ENCODE measurements around the gene LUM.

DNA sequence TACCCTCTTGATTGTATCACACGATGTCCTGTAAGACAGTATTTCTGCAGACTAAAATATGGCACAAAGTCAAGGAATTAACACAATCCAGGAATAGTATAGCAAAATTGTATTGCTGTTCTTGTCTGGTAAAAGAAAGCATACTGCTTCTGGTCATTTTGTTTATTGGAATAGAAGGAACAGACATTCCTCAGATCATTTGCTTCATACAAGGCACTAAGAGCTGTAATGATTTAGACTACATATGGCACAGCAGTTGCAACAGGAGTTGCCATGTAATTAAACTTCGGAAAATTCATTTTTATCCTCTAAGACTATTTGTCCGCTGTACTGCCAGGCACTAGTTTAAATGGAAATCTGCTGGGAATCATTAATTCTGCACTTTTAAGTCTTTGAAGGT lies 45.9 kb downstream of the LUM start:
- TF ChIP-seq CTCF (conservative IDR thresholded peaks at IDR 0.05; ENCODE audit: low read depth, low read length), result no peak
- no peak for TF ChIP-seq EZH2 (IDR thresholded peaks at IDR 0.05; ENCODE audit: borderline replicate concordance, low read depth, low read length, poor library complexity, severe bottlenecking)
